Progenitor cell of endocrine pancreas (in vitro differentiated cells): ENCODE measurements around the gene FEM1A. TPM values are rescaled to one million over a fixed set of nuclear protein-coding genes. Genes with fewer than 3 reads are reported as not detected.
"Not testable (repeated sequence)": the region's sequence is repeated elsewhere in the genome, so short reads cannot be mapped to it uniquely, and the experiment has no call there.

ENCODE experiments used
- DNase-seq: peaks from one replicate; pipeline ENCODE4 v3.0.0; 2021; ENCODE audit warnings: low spot score; ENCODE audit not compliant: unreplicated experiment
- H3K27ac Mint-ChIP-seq: 2 replicates; pipeline ENCODE4 v1.8.0; 2021; ENCODE audit warnings: mild to moderate bottlenecking, moderate library complexity, mixed read lengths
- H3K27me3 Mint-ChIP-seq: 2 replicates; pipeline ENCODE4 v1.8.0; 2021; ENCODE audit warnings: mixed read lengths
- H3K36me3 Mint-ChIP-seq: 2 replicates; pipeline ENCODE4 v1.8.0; 2022; ENCODE audit warnings: mixed read lengths; ENCODE audit not compliant: insufficient read depth
- H3K4me1 Mint-ChIP-seq: 2 replicates; pipeline ENCODE4 v1.8.0; 2021; ENCODE audit warnings: low read depth, mixed read lengths
- H3K4me3 Mint-ChIP-seq: 2 replicates; pipeline ENCODE4 v1.8.0; 2021; ENCODE audit warnings: low read depth, mild to moderate bottlenecking, moderate library complexity, mixed read lengths
- H3K9me3 Mint-ChIP-seq: 2 replicates; pipeline ENCODE4 v1.8.0; 2021; ENCODE audit warnings: low read depth, mixed read lengths
- CTCF ChIP-seq: fragments of 200-600 bp; sonication (generic); IDR thresholded peaks from one replicate; pipeline ENCODE4 v1.5.0; 2021; ENCODE audit warnings: antibody characterized with exemption, mild to moderate bottlenecking; ENCODE audit not compliant: unreplicated experiment
- total RNA-seq: library from RNA; stranded (reverse); gene quantifications from 2 replicates; pipeline ENCODE4 v1.2.1, GENCODE V29; 2021

FEM1A gene
- total RNA-seq, 1 donor from 2014 or later, result 13.0 TPM

- DNase-seq, result no peak
- H3K27ac Mint-ChIP-seq, result no peak overlapping the region
- no peaks in the 10 kb centered on the region for H3K9me3 Mint-ChIP-seq
- no peaks in the 10 kb centered on the region for H3K27me3 Mint-ChIP-seq
- TF ChIP-seq CTCF, result no peak
- peak overlapping the region; percentile 52 for H3K4me3 Mint-ChIP-seq
- peaks cover 5% of the 10 kb centered on the region for H3K36me3 Mint-ChIP-seq
- H3K4me1 Mint-ChIP-seq, result peaks cover 6% of the 10 kb centered on the region
Observed at GRCh38 chr19:4832776-4833175, 41.2 kb downstream of the FEM1A start.

GRCh38 chr19:4839192-4839591, 47.7 kb downstream of the FEM1A start:
- Mint-ChIP-seq H3K27me3 (no peaks in the 10 kb centered on the region), H3K36me3 (peaks cover 26% of the 10 kb centered on the region), H3K27ac (no peak overlapping the region), H3K9me3 (no peaks in the 10 kb centered on the region), H3K4me1 (no peaks in the 10 kb centered on the region), H3K4me3 (no peak overlapping the region)
- TF ChIP-seq CTCF, result no peak
- DNase-seq, result no peak

- H3K27ac Mint-ChIP-seq, result no peak overlapping the region
- TF ChIP-seq CTCF, result no peak
- no peak overlapping the region for H3K4me3 Mint-ChIP-seq
- H3K9me3 Mint-ChIP-seq, result no peaks in the 10 kb centered on the region
- no peaks in the 10 kb centered on the region for H3K27me3 Mint-ChIP-seq
- H3K36me3 Mint-ChIP-seq, result peaks cover 30% of the 10 kb centered on the region
- no peak for DNase-seq
- no peaks in the 10 kb centered on the region for H3K4me1 Mint-ChIP-seq
Observed at GRCh38 chr19:4843647-4843965, 52.1 kb downstream of the FEM1A start.

- Mint-ChIP-seq H3K4me3 (no peak overlapping the region), H3K9me3 (no peaks in the 10 kb centered on the region), H3K27me3 (no peaks in the 10 kb centered on the region), H3K27ac (no peak overlapping the region), H3K36me3 (peaks cover 27% of the 10 kb centered on the region), H3K4me1 (no peaks in the 10 kb centered on the region)
- no peak for TF ChIP-seq CTCF
- DNase-seq, result no peak
Observed at GRCh38 chr19:4844348-4845179, 53.0 kb downstream of the FEM1A start.

- DNase-seq, H3K4me3 Mint-ChIP-seq, H3K4me1 Mint-ChIP-seq, H3K27ac Mint-ChIP-seq, H3K9me3 Mint-ChIP-seq, H3K27me3 Mint-ChIP-seq: not testable (repeated sequence)
- peaks cover 23% of the 10 kb centered on the region for H3K36me3 Mint-ChIP-seq
Observed at GRCh38 chr19:4845975-4846374, 54.4 kb downstream of the FEM1A start.
